ENCODE results near the gene SMIM27. TPM values are rescaled to one million over a fixed set of nuclear protein-coding genes. Genes with fewer than 3 reads are reported as not detected.

Gene SMIM27
- total and polyA plus RNA-seq, 2 of the 13 experiments (the other 11 are each of a cell fraction or from before 2014, with no cell fraction given), result 17.9 to 19.0 TPM

GRCh38 chr9:32572900-32573523, 20.9 kb downstream of the SMIM27 start, which contains the start of gene NDUFB6 (continued):
- TF ChIP-seq ZFP91 (CRISPR knock-in tag; IDR thresholded peaks at IDR 0.05; ENCODE audit: borderline replicate concordance) (peak; percentile 90), AGO1 (IDR thresholded peaks at IDR 0.05; ENCODE audit: low read depth, low read length, poor library complexity, severe bottlenecking) (peak; percentile 38), ZNF468 (CRISPR knock-in tag; IDR thresholded peaks at IDR 0.05) (no peak), ZNF160 (CRISPR knock-in tag; IDR thresholded peaks at IDR 0.05) (no peak), CEBPG (CRISPR knock-in tag; IDR thresholded peaks at IDR 0.05) (peak; percentile 86), ZNF292 (CRISPR knock-in tag; IDR thresholded peaks at IDR 0.05; ENCODE audit: borderline replicate concordance, low read depth) (peak; percentile 58; the same call in 1 of the 2 replicates), ZNF501 (CRISPR knock-in tag; IDR thresholded peaks at IDR 0.05) (peak; percentile 83), CENPT (CRISPR knock-in tag; IDR thresholded peaks at IDR 0.05; ENCODE audit: low read depth) (no peak), RAD21 (CRISPR knock-in tag; IDR thresholded peaks at IDR 0.05) (0 out of 2 replicates have a peak, but pooled peaks have one; percentile 21), ZNF772 (CRISPR knock-in tag; IDR thresholded peaks at IDR 0.05) (peak; percentile 86; the same call in 1 of the 2 replicates), RARA (CRISPR knock-in tag; IDR thresholded peaks at IDR 0.05) (0 out of 2 replicates have a peak, but pooled peaks have one; percentile 5), MYC (CRISPR knock-in tag; IDR thresholded peaks at IDR 0.05; ENCODE audit: borderline replicate concordance) (peak; percentile 89), ZNF792 (CRISPR knock-in tag; IDR thresholded peaks at IDR 0.05) (peak; percentile 51; the same call in 1 of the 2 replicates), HOXD1 (CRISPR knock-in tag; IDR thresholded peaks at IDR 0.05) (no peak), MTA1 (CRISPR knock-in tag; IDR thresholded peaks at IDR 0.05; ENCODE audit: borderline replicate concordance) (0 out of 2 replicates have a peak, but pooled peaks have one; percentile 45), ZBTB7B (CRISPR knock-in tag; IDR thresholded peaks at IDR 0.05) (peak; percentile 67), HHEX (CRISPR knock-in tag; IDR thresholded peaks at IDR 0.05) (no peak)

Data from HepG2 (cell line).